C4-2B (cell line): ENCODE results near the gene FRS3.

Experiments
- H3K27ac ChIP-seq: fragments of 450-650 bp; 2 replicates; pipeline ENCODE4 v1.5.1; 2017
- CTCF ChIP-seq: fragments of 450-650 bp; conservative IDR thresholded peaks from 2 replicates; pipeline ENCODE4 v1.5.1; 2017; ENCODE audit warnings: mild to moderate bottlenecking
- ZFX ChIP-seq: fragments of 450-650 bp; IDR thresholded peaks from 2 replicates; pipeline ENCODE4 v1.6.1; 2017

FRS3 gene

GRCh38 chr6:41747256-41748101, 32.2 kb downstream of the FRS3 start, which contains the start of gene PGC:
Gene PGC (minus strand): TSS chr6:41747397. CDS start chr6:41747334, 63 bp downstream.
- peak within 1 kb of the TSS; percentile 96 for H3K27ac ChIP-seq
- TF ChIP-seq ZFX (no peak), CTCF (no peak)

GRCh38 chr6:41746107-41746506, 33.6 kb downstream of the FRS3 start:
- TF ChIP-seq CTCF = no peak
- no peak for TF ChIP-seq ZFX
- H3K27ac ChIP-seq = peak overlapping the region; percentile 96

DNA sequence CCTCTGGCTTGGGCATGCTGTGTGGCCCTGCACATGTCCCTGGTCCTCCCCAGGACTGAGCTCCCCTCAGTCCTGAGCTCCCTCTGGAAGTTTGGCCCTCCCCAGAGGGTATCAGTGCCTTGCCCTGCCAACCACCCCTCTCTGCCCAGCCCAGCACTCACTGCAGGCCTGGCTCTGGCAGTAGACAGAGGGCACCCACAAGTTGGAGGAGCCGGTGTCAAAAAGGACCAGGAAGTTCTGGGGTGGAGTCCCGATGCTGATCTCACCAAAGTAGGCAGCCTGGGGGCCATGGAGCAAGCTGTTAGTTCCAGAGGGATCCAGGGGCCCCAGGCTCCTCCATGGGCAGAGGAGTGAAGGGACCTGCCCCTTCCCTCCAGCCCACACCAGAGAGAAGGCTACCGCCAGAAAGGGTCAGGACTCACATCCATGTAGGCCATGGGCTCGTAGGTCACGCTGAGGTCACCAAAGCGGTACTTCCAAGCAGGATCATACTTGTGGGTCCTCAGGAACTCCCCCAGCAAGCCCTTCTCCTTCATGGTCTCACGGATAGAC, 35.4 kb downstream of the FRS3 start:
- H3K27ac ChIP-seq = peak overlapping the region; percentile 96
- TF ChIP-seq CTCF = no peak
- TF ChIP-seq ZFX = no peak

DNA sequence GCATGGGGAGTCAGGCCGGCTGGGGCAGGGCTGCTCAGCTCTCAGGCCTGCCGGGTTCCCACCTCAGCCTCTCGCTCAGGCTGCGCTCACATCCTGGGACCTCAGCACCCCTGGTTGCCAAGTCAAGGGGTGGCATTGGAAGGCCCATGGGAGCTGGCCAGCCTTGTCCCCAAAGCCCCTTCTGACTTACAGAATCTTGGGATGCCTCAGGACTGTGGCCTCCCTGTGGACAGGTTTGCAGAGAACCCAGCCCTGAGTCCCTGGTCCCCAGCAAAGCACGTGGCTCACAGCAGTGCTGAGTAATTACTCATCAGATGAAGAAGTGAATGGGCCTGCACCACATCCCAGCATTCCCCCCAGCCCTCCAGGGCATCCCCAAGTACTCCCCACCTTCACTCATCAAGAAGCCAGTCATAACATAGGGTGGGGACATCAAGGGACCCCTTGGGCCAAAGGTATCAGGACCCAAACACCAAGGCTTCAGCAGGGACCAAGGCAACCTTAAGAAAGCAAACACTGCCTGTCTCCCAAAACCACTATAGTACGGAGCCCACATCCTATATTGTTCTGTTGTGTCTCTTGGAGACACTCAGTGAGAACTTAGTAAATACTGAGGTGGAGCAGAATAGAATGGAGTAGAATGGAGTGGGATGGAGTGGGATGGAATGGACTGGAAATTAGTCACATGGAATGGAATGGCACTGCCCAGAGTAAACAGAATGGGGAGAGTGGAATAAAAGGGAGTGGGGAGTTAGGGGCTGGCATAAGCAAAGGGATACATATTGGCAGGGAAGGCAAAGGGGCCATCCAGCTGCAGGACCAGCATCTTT, 36.1 kb downstream of the FRS3 start:
- TF ChIP-seq CTCF (no peak), ZFX (no peak)

DNA sequence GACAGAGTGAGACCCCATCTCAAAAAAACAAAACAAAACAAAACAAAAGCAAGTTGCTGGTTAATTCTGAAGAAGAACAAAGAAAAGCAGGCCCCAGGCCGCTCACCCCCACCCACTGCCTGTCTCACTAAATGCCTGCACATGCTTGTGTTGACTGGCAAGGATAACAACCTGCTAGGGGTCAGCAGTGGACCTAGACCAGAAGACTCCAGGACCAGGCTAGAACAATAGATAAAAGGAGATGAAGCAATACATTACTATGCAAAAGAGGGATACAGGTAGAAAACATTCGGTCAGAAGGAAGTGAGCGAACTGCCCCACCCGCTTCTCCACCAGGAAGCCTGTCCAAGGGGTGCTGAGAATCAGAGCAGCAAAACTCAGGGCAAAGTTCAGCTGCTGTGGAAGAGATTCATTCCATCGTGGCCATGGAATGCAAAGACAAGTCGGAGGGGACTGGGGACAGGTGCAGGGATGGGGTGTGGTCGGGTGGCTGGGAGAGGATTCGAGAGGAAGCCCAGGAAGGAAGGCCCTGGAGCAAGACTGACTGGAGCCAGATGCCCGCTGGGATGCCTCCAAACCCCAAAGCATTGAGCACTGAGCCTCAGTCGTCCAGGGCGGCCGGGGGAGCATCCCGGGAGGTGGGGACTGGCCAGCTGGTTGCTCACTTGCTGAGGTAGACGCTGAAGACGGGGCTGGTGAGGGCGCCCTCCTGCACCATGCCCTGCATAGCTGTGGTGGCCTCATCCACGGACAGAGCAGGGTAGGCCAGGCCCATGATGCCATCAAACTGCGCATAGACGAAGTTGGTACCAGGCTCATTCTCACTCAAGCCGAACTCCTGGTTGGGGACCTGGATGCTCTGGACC, 37.8 kb downstream of the FRS3 start:
- no peak for TF ChIP-seq ZFX
- H3K27ac ChIP-seq = no peak overlapping the region

More for the DNA sequence above, 36.1 kb downstream of the FRS3 start:
- peak overlapping the region; percentile 96; the same call in 1 of the 2 replicates for H3K27ac ChIP-seq

GRCh38 chr6:41740366-41741162, 39.1 kb downstream of the FRS3 start:
- TF ChIP-seq ZFX (no peak), CTCF (no peak)
- no peak overlapping the region for H3K27ac ChIP-seq
